Omental fat pad (tissue), 4 donors: ENCODE data around the gene ZNRF2. TPM values are rescaled to one million over a fixed set of nuclear protein-coding genes. Genes with fewer than 3 reads are reported as not detected.

ENCODE experiments used
- ATAC-seq: fragments of 150-250 bp; one replicate; pipeline ENCODE4 v1.9.1; 2016; ENCODE audit warnings: mild to moderate bottlenecking, moderate library complexity; ENCODE audit not compliant: low FRiP score
- DNase-seq: peaks from one replicate; pipeline ENCODE4 v3.0.0-alpha.2; 2019; ENCODE audit warnings: low spot score
- total RNA-seq, 4 donors: library from RNA; depleted of rRNA; stranded (reverse); fragments of >200 nt; gene quantifications; one replicate each; pipeline ENCODE4 v1.1.0, GENCODE V29; 2016
- TF ChIP-seq, protein P1 (sequence below), 3 donors: fragments of 450-650 bp; IDR thresholded peaks; one replicate each; pipeline ENCODE4 v1.5.1; 2016 to 2017; ENCODE audit warnings: antibody characterized with exemption in 3 of 3, mild to moderate bottlenecking in 3 of 3, moderate library complexity in 2 of 3

Gene ZNRF2
- total RNA-seq, 4 donors from 2014 or later, result 14.9 to 23.3 (median 18.6) TPM

DNA sequence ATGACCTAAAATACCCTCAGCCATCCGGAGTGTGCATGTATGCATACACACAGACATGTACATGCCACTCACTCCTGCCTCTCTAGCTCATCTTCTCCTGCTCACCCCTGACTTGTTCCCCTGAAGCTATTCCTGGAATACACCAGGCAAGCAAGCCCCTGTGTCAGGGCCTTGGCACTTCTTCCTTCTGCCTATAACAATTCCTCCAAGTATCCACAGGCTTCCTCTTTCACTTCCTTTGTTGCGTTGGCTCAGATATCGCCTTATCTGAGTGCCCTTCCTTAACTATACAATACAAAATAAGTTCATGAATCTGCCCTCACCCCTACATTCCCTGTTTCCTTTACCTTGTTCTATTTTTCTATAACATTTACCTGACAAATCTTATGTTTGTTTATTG lies 105.4 kb downstream of the ZNRF2 start:
- DNase-seq (no peak), ATAC-seq (no peak)
- TF ChIP-seq, protein P1, sequence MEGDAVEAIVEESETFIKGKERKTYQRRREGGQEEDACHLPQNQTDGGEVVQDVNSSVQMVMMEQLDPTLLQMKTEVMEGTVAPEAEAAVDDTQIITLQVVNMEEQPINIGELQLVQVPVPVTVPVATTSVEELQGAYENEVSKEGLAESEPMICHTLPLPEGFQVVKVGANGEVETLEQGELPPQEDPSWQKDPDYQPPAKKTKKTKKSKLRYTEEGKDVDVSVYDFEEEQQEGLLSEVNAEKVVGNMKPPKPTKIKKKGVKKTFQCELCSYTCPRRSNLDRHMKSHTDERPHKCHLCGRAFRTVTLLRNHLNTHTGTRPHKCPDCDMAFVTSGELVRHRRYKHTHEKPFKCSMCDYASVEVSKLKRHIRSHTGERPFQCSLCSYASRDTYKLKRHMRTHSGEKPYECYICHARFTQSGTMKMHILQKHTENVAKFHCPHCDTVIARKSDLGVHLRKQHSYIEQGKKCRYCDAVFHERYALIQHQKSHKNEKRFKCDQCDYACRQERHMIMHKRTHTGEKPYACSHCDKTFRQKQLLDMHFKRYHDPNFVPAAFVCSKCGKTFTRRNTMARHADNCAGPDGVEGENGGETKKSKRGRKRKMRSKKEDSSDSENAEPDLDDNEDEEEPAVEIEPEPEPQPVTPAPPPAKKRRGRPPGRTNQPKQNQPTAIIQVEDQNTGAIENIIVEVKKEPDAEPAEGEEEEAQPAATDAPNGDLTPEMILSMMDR (IDR thresholded peaks at IDR 0.05), result no peak

- no peak for ATAC-seq
- TF ChIP-seq, protein P1 (IDR thresholded peaks at IDR 0.05), result no peak
- DNase-seq, result no peak
Measured at GRCh38 chr7:30390736-30391636, 106.6 kb downstream of the ZNRF2 start.

- no peak for DNase-seq
- TF ChIP-seq, protein P1 (IDR thresholded peaks at IDR 0.05), result no peak
- ATAC-seq, result no peak
Measured at GRCh38 chr7:30391806-30392205, 107.4 kb downstream of the ZNRF2 start.

DNA sequence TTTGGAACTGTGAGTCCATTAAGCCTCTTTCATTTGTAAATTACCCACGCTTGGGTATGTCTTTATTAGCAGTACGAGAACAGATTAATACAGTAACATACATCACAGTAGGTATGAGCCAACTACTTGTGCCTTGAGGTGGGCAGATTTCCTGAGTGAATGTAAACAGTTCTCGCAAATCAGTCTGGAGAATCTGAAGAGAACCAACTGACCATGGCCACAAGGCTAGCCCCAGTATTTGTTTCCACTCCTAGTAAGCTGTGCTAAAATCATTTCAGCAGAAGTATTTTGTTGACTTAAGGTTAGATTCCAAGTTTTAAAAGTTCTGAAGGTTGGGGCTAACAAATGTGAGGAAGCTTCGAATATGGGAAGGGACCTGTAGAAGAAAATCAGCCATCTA lies 111.3 kb downstream of the ZNRF2 start:
- TF ChIP-seq, protein P1 (IDR thresholded peaks at IDR 0.05), result no peak
- ATAC-seq, result no peak
- no peak for DNase-seq

- TF ChIP-seq, protein P1 (IDR thresholded peaks at IDR 0.05), result no peak
- DNase-seq (no peak), ATAC-seq (no peak)
Measured at GRCh38 chr7:30396389-30396788, 112.0 kb downstream of the ZNRF2 start.

- no peak for DNase-seq
- ATAC-seq, result no peak
- TF ChIP-seq, protein P1 (IDR thresholded peaks at IDR 0.05), result no peak
Measured at GRCh38 chr7:30403477-30403876, 119.1 kb downstream of the ZNRF2 start.

DNA sequence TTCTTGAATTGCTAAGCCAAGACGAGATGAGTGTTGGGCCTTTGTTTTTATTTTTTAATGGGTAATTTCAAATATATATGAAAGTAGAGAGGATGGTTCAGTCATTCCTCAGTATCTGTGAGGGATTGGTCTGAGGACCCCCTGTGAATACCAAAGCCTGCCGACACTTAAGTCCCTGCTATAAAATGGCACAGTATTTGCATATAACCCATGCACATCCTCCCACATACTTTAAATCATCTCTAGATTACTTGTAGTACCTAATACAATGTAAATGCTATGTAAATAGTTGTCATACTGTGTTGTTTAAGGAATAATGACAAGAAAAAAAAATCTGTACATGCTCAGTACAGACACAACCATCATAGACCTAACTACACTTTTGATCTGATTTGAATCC lies 120.8 kb downstream of the ZNRF2 start:
- no peak for DNase-seq
- no peak for ATAC-seq
- TF ChIP-seq, protein P1 (IDR thresholded peaks at IDR 0.05), result no peak
